NCI-H345 (cell line): ENCODE data around the gene SLC22A3.

Experiments
- DNase-seq: peaks from one replicate; lab custom pipeline; 2025; lab: John Stamatoyannopoulos, UW

The SLC22A3 gene

DNA sequence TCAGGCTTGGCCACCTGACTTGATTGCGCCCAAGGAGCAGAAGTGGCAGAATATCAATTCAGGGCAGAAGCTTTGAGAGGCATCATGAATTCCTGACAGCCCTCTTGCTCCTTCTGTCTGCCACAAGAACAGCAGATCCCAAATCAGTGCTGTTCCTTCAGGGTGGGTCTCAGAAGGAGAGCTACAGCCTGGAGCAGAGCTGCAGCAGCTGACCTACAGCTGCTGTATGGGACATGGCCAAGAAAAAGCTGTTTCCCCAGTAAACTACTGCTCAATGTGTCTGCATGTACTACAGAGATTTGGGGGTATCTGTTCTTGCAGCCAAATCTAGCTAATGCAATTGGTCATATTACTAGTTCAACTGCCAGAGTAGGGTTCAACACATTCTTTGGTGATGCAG lies 69.0 kb downstream of the SLC22A3 start:
- DNase-seq: no peak

DNA sequence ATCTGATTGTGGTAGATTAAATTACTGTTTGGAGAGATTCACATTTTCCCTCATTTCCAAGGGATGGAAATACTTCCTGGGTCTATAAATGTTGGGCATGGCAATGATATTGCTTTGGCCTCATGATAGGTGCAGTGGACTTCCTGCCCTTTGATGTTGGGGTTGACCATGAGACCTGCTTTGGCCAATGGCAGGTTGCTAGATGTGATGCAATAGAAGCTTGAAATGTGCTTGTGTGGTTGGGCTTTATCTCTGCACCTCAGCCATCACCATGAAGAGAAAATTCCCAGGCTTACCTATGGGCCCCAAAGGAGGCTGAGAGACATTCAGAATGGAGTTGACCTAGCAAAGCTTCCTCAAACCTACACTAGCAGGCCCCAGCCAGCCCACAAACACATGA lies 69.4 kb downstream of the SLC22A3 start:
- DNase-seq: no peak

GRCh38 chr6:160418370-160418769 lies 70.2 kb downstream of the SLC22A3 start:
- DNase-seq: no peak

DNA sequence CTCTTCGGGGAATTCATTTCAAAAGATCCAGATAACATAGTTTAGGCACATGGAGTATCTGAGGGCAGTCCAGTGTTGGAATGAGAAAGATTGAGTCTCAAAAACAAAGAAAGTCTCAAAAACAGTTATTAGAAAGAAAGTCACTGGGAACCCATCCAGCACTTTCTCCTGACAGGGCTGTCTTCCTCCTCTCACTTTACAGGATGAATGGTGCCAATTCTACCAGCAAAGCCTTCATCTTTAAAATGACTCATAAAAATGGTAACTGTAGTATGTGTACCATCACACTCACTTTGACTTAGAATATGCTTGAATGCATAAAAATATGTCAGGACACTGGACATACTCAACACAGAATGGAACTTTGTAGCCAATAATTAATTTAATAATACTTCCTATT lies 71.3 kb downstream of the SLC22A3 start:
- no peak for DNase-seq

DNA sequence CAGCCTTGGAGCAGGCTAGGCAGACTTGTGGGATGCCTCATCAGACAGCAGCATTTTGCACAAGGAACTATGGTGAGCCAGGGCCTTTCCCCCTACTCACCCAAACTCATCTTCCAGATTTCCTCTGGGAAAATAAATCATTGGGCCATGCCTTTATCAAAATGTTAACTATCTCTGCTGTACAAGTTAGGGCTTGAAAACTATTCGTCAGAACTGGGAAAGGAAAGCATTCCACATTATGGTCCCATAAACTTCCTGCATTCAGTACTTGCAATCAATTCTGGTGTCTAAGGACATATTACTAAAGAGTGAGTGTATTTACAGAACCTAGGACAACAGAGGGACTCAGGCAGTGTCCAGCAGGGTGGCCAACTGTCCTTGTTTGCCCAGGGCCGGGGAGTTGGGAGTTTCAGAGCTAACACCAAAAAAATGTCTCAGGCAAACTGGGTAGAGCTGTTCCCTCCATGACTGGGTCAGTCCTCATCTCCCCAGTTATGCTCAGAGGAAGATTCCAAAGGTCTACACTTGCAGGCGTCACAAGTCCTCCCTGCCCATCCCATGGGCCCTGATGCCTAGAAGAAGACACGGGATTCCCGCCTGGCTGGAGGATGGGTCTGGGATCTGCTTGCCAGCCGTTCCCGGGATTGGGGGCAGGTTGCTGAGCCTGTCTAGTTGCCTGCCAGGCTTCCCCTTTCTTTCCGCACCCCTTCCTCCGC lies 72.2 kb downstream of the SLC22A3 start:
- DNase-seq: no peak

- DNase-seq: no peak
Observed at GRCh38 chr6:160420969-160421556, 72.9 kb downstream of the SLC22A3 start.

GRCh38 chr6:160421854-160422253 lies 73.7 kb downstream of the SLC22A3 start:
- DNase-seq: no peak

GRCh38 chr6:160424256-160424655 lies 76.1 kb downstream of the SLC22A3 start:
- no peak for DNase-seq

DNA sequence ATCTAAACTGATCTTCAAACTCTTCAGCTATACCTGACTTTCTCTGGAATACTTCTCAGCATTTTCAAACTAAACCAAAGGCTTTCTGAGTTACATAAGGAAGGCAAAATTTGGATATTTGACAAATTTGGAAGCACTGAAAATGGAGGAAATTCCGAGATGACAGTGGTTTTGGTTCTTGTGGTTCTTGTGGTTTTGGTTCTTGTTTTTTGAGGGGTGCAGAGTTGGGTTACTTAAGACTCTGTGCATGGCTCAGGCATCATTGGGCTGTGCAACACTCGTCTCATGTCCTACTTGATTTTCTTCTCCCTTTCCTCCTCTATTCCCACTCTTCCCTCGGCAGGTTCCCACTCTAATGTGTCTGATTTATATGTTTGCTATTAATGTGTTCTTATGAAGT lies 78.0 kb downstream of the SLC22A3 start:
- DNase-seq: no peak

DNA sequence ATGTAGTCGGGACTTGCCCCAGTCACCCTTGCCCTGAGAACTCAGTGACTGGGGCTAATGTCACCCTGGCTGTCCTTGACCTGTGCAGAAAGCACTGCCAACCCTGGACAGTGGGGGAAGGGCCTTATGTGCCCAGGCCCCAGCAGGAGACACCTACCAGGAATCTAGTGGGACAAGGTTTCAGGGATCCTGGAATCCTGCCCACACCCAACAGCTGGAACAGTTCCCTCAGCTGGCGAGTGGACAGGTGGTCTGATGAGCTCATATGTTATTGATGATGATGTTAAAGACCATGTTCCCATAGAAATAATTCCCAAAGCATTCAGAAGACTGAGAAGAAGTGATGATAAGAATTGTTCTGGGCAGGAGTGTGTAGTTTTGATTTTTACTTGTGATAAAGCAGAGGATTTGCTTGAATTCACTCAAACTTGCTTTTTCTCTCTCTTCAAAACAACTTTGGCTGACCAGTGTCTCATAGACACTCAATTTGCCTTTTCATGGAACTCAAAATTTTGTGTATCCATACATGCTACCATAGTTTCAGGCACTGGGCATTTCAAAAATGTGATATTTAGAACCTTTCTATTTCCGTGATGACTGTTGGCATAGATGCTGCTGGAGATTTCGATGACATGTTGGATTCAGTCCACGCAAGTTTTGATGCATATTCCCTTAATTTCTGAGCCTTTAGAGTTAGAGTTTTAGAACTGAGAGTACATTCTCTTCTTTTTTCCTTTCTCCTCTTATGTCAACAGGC lies 79.3 kb downstream of the SLC22A3 start:
- DNase-seq: no peak

DNA sequence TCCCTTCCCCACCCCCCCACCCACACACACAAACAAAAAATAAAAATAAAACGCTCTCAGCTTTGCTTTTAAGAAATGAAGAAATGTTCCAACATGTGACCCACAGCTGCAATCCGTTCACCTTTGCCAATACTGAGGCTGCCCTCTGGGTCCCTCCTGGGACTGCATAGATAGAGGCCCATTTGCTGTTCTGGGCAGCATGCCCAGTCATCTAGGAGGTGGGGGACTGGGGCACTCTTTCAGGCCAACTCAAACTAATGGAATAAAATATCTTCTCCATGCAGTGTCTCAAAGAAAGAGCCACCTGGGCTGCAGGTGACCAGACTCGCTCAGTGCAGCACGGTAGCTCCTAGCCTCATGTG lies 79.9 kb downstream of the SLC22A3 start:
- no peak for DNase-seq

DNA sequence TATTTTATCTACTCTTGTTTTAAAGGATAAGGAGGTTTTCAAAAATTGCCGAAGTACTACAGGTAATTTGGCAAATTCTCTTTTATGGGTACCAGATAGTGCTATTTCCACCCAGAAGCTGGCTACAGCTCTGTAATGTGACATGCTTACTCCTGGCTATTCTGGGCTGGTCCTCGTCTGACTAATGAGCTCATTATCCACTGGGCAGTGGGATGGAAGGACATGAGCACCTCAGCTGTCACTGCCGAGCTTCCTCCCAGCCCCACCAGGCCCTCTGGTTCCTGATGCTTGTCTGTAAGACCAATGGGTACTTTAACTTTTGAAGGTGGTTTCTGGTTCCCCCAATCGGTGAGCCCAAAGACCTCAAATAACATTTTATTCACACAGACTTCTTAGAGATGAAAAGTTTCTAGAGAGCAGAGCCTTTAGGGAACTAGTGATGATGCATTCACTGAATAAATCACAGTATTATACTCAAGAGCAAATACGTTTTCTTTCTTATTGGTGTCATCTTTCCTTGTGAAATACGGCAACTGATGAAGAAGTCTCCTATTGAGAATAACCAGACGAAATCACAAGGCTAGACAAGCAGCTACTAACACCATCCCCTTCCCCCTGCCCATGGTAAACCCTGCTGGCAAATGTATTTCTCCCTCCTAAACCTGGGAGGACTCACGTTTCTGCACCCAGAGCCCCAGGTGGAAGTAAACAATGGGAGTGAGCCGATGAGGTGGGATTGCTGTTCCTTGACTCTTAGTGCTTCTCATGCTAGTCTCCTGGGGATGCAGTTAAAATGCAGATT lies 80.8 kb downstream of the SLC22A3 start:
- no peak for DNase-seq

GRCh38 chr6:160429620-160429895 lies 81.4 kb downstream of the SLC22A3 start:
- DNase-seq: no peak

GRCh38 chr6:160430203-160430602 lies 82.0 kb downstream of the SLC22A3 start:
- no peak for DNase-seq

DNA sequence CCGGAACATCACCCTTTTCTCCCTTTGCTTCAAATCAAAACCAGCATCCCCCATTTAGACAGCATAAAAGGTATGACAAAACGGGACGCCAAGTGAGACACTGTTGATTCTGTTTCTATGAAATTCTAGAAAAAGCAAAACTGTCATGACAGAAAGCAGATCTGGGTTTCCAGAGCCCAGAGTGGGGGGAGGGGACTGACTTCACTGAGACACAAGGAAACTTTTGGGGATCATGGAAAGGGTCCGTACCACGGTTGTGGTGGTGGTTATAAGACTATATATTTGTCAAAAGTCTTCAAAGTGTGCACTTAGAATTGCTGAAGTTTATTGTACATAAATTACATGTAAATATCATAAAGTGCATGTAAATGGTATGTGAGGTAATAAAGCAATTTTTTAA lies 82.6 kb downstream of the SLC22A3 start:
- DNase-seq: no peak

GRCh38 chr6:160431226-160431625 lies 83.0 kb downstream of the SLC22A3 start:
- DNase-seq: no peak

- DNase-seq: no peak
Observed at GRCh38 chr6:160431791-160432404, 83.7 kb downstream of the SLC22A3 start.

GRCh38 chr6:160435935-160436334 lies 87.8 kb downstream of the SLC22A3 start:
- DNase-seq: no peak

GRCh38 chr6:160437154-160437553 lies 89.0 kb downstream of the SLC22A3 start:
- no peak for DNase-seq

DNA sequence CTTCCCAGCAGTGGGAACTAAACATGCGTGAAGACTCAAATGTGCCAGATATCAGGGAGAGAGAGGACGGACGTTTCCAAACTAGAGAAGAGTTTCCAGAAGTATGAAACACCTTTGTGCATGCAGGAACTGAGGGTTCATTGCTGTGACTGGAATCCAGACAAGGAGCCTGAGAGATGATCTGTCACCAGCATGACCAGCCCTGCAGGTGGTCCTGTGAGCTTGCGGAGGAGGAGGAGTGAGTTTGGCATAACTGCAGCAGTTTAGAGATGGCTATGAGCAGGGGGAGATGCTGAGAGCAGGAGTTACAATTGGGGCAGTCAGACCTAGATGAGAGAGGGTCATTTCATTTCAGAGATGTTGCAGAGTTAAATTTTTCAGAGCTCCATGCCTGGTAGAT lies 89.6 kb downstream of the SLC22A3 start:
- DNase-seq: no peak

DNA sequence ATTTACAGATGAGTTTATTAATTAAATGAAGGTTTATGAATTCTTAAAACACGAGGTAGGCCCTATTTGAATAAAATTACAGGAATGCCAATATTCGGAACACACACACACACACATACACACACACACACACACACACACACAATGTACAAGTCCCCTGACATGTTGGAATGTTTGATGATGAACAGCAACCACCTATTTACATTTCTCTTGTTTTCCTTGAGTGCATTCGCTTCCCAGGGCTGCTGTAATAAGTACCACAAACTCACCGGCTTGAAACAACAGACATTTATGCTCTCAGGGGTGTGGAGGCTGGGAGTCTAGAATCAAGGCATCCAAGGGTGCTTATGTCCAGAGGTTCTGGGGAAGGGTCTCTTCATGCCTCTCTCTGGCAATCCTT lies 90.3 kb downstream of the SLC22A3 start:
- no peak for DNase-seq

DNA sequence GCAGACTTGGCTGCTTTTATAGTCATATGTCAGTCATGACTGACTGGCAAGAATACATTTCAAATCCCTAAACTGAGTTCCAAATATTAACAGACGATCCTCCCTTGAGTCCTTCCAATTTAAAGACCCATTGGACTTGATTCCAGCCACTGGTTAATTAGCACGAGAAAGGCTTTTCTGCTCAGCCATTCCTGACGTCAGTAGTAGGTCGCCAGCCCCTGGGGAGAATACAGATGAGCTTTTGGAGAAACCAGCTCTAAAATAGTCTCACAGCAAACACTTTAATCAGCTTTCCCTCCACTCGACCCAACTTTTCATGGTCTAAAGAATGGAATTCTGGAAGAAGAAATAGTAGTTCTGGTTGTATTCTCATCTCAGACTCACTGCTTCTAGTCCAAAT lies 91.6 kb downstream of the SLC22A3 start:
- no peak for DNase-seq
